Glomerular endothelial cell (primary cell): ENCODE results near the gene ATG10. TPM values are rescaled to one million over a fixed set of nuclear protein-coding genes. Genes with fewer than 3 reads are reported as not detected.
"Not testable (repeated sequence)": the region's sequence is repeated elsewhere in the genome, so short reads cannot be mapped to it uniquely, and the experiment has no call there.

ENCODE experiments used
- DNase-seq: peaks from one replicate; pipeline ENCODE4 v3.0.0-alpha.2; 2011; ENCODE audit warnings: low read depth, low spot score; ENCODE audit errors: extremely low read depth
- total RNA-seq: library from RNA; depleted of rRNA; stranded (reverse); fragments of >200 nt; gene quantifications from 2 replicates; pipeline ENCODE4 v1.2.3, GENCODE V29; 2015

The ATG10 gene
- total RNA-seq, 1 donor from 2014 or later = 4.6 TPM

- no peak for DNase-seq
Measured at GRCh38 chr5:82046276-82046647, 74.4 kb downstream of the ATG10 start.

- no peak for DNase-seq
Measured at GRCh38 chr5:82050955-82051354, 79.1 kb downstream of the ATG10 start.

GRCh38 chr5:82054004-82054710, 82.3 kb downstream of the ATG10 start:
- no peak for DNase-seq

GRCh38 chr5:82057051-82057450, 85.2 kb downstream of the ATG10 start:
- no peak for DNase-seq

DNA sequence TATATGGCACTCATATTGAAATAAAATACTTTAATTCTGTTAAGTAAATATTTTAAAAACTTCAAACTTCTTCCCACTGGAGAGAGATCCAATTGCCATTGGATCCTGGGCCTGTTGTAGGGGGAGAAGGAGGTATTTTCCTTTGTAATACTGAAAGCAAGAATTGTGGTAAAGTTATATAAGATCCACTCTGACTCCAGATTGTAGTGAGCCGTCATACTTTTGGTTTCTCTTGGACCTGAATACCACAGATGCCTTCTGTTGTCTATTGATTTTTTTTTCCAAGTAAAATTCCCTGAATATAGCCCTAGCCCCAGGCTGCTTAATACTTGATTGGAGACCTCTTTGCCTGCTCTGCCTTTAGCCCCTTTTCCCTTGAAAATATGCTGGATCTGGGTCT, 86.9 kb downstream of the ATG10 start:
- DNase-seq = no peak

DNA sequence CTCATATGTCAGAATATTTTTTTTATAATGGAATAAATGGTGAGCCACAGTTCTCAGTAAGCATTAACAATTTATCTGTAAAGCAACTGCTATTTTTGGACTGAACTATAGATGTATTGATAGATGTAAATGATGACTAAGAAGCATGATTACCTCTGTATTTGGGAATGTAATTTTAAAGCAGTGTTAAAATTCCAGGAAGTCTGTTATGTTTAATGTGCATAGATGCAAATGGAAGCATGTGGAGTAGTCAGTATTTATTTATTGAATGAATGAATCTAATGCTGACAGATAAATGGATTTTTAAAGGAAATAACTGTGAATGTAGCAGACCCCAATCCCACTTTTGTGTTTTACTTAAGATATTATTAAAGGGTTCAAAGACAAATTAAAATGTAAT, 95.0 kb downstream of the ATG10 start:
- DNase-seq = no peak

GRCh38 chr5:82068042-82068441, 96.2 kb downstream of the ATG10 start:
- not testable (repeated sequence) for DNase-seq

- DNase-seq = no peak
Measured at GRCh38 chr5:82068723-82069122, 96.9 kb downstream of the ATG10 start.

DNA sequence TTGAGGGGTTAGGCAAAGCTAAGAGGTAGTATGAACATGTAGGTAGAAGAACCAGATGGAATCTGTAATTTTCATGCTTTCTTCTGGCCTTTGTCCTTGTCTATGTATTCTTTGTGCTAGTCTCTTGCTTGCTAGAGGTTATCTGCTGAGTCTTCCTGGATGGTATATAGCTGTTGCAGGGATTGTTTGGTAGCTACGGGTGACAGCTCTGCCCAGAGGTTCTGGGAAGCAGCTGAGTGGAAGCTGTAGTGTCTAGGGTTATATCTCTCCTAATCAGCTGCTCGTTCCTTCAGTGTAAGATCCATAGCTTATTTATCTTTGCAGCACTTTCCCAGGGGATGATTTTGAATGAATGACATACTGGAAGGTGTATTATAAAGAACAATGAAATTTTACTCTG, 100.3 kb downstream of the ATG10 start:
- DNase-seq = no peak

DNA sequence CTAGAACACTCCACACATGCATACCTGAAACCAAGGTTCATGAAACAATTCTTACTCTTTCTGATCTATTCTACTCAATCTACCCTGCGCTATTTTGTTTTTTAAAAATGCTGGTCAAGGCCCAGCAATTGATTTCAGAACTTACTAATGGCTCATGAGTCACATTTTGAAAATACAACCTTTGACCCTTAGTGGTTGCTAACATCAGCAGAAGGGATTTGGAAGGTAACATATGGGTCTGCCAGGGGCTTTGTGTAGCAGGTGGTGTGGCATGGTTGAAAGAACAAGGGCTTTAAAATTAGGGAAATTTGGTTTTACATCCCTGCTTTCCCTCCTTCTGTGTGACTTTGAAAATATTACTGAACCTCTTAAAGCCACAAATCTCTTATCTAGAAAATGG, 101.4 kb downstream of the ATG10 start:
- no peak for DNase-seq

GRCh38 chr5:82074950-82075349, 103.1 kb downstream of the ATG10 start:
- DNase-seq = no peak

DNA sequence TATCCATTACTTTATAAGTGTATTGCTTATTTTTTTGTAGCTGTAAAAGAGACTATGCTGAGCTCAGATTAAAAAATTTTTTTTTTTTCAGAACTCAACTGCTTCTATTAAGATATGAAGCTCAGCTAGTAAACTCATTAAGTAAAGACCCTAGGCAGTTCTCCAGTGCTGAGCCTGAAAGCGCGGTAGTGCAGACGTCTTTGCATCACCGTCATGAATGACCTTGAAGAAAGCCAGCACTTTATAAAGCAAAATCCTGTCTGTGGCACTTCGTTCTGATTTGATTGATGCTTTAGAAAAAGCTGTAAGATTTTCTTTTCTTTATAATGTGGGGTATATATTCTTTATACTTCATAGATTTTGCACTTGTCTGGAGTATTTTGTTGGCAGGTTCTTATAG, 105.7 kb downstream of the ATG10 start:
- DNase-seq = no peak

- no peak for DNase-seq
Measured at GRCh38 chr5:82091617-82092016, 119.8 kb downstream of the ATG10 start.

DNA sequence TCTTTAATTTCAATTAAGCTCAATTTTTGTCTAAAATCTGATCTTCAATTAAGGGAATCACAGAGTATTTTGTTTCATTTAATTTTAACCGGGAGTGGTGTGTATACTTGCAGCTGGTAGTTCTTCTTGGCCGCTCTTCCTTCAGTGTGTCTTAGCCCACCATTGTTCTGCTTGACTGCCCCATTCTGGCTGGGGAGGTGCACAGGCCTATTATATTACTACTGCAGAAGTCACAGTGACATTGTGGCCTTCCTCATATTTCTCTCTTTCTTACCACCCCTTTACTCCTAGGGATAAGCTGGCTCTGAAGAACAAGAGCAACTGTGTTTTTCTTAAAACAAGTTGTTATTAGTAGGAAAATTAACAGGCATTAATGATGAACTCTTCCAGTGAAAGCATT, 123.7 kb downstream of the ATG10 start:
- DNase-seq = no peak

GRCh38 chr5:82096249-82096648, 124.4 kb downstream of the ATG10 start:
- DNase-seq = no peak

- no peak for DNase-seq
Measured at GRCh38 chr5:82100303-82101077, 128.7 kb downstream of the ATG10 start.

GRCh38 chr5:82104872-82105271, 133.0 kb downstream of the ATG10 start:
- no peak for DNase-seq

DNA sequence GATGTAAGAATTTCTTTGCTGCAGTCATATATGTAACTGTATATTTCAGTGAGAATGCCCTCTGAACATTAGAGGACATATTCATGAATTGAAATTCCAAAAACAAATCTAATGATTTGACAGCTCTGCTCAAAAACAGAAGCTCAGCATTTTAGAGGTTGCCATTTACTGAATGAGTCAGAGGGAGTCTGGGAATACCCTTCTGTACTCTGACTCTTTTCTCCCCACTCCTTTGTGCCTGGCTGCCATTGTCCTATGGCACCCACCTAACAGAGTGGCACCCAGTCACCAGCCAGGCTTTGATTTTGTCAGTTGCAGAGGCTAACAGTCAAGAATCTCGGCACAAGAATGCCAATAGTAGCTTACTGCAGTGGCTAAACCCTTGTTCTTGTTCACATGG, 133.6 kb downstream of the ATG10 start:
- no peak for DNase-seq

GRCh38 chr5:82106207-82106606, 134.4 kb downstream of the ATG10 start:
- no peak for DNase-seq

- no peak for DNase-seq
Measured at GRCh38 chr5:82106756-82107155, 134.9 kb downstream of the ATG10 start.

DNA sequence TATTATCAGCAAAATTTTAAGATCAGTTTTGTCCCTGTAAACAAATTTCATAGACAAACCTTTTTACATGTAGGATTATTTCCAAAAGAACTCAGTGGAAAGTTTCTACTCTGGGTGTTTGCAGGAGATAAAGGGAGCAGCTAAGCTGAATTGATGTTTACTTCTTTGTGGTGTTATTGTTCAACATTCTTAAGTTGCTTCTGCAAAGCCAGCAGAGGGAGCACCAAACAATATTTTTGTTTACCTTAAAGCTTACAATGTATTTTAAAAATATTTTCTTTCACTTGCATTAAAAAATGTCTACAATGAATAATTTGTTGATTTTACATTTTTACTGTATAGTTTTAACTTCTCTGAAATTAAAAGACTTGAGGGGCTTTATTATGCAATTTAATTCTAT, 135.4 kb downstream of the ATG10 start:
- peak; percentile 7 for DNase-seq

DNA sequence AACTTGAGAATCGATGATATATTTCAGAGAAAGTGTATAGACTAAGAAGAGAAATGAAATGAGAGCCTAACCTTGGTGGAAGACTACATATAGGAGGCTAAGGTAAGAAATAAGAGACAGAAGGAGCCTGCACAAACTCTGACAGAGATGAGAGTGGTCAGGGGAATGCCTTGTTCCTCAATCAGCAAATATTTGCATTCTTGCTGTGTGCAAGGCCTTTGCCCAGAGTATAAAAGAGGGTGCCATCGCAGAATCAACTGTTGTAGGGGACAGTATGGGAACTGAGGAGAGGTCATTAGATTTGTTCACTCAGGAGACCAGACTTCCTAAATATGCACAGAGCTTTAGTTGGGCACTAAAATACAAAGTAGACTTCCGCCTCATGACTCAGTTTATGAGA, 137.2 kb downstream of the ATG10 start:
- no peak for DNase-seq
